Measurements from ENCODE around the gene C10orf120. TPM values are rescaled to one million over a fixed set of nuclear protein-coding genes. Genes with fewer than 3 reads are reported as not detected.

The C10orf120 gene
- total RNA-seq, result not detected in 2 replicates

GRCh38 chr10:122699796-122700455, at the start of gene C10orf120:
C10orf120 (minus strand) TSS chr10:122699846; CDS start chr10:122699790, 56 bp downstream.
- no peak for DNase-seq

- no peak for DNase-seq
These were observed 48.9 kb upstream of the C10orf120 start for GRCh38 chr10:122748496-122748895.

- no peak for DNase-seq
These were observed 46.8 kb upstream of the C10orf120 start for GRCh38 chr10:122746408-122746807.

- no peak for DNase-seq
These were observed 44.6 kb upstream of the C10orf120 start for GRCh38 chr10:122744257-122744656.

DNA sequence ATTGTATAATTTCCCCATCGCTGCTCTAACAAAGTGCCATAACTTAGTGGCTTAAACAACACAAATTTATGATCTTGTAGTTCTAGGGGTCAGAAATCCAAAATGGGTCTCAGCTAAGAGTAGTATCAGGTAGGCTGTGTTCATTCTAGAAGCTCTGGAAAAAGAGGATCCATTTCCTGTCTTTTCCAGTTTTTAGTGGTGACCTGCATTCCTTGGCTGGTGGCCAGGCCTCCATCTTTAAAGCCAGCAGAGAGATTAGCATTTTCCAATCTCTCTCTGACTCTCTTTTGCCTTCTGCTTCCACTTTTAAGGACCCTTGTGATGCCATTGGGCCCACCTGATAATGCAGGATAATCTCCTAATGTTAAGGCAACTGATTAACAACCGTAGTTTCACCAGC, 41.0 kb upstream of the C10orf120 start:
- DNase-seq, result peak; percentile 2

DNA sequence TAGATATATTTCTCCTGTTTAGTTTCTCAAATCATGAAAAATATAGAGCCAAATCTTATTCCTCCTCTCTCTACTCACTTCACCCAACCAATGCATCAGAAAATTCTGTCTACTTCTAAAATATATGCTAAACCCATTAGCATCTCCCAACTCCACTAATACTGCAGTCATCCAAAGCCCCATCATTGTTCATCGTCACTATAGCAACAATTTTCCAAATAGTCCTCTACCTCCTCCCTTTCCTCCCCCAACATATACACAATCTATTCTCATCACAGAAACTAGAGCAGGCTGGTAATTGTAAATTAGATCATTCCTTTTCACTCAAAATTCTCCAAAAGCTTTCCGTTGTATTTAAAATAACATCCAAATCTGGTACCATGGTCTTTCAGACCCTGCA, 38.4 kb upstream of the C10orf120 start:
- DNase-seq, result no peak

GRCh38 chr10:122733931-122734665, 34.5 kb upstream of the C10orf120 start:
- DNase-seq, result no peak

- DNase-seq, result no peak
These were observed 33.8 kb upstream of the C10orf120 start for GRCh38 chr10:122733443-122733842.

DNA sequence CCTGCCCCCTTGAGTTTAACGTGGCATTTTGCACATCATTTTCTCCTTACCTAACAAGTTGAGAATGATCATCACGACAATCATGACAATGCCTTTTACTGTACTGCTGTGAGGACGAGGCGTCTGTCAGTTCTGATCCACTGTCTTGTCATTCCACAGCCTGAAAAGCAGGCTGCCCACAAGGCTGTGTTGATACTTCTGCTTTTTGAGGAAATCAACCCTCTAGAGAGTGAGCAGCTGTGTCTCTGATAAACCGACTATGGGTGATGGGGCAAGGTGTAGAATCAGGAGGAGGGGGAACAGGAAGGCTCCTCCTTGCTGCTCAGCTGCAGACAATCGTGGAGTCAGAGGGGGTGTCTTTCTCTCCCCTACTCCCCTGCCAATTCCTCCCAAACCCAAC, 30.6 kb upstream of the C10orf120 start:
- DNase-seq, result no peak

GRCh38 chr10:122729126-122729525, 29.5 kb upstream of the C10orf120 start:
- no peak for DNase-seq

GRCh38 chr10:122727426-122727825, 27.8 kb upstream of the C10orf120 start:
- DNase-seq, result no peak

- DNase-seq, result peak; percentile 3
These were observed 26.1 kb upstream of the C10orf120 start for GRCh38 chr10:122725768-122726167.

GRCh38 chr10:122725006-122725405, 25.4 kb upstream of the C10orf120 start:
- no peak for DNase-seq

DNA sequence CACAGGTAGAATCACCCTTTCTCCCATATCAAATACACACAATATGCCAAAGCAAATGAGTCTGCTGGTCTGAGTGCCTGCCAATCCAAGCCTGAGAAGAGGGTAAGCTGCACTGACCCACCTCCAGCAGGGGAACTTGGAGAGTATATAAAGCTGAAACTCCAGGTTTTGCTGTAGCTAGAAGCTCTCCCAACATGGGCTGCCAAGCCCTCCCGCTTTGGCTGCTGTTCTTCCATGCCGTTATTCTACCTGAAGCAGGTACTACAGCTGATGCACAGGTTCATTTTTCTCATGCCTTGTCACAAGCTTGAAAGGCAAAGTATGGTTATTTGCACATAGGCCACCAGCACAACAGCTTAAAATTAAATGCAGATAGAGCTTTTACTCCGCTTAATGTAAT, 21.5 kb upstream of the C10orf120 start:
- no peak for DNase-seq

DNA sequence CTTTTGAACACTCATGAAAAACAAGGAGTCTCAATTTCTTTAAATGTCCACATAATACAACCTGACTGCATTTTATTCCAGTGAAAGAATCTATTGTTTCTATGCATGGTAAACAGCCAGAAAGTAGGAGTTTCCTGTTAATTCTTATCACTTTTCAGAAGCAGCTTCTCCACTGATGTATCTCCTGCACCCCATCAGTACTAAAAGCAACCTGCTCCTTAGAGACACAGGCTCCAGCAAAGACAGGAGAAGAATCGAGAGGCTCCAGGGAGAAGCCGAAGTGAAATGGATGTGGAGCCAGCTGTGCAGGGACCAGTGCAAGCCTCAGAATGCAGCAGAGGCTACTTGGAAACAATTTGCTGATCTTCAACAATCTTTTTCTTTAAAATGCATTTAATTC, 16.4 kb upstream of the C10orf120 start:
- DNase-seq, result no peak

- no peak for DNase-seq
These were observed 15.9 kb upstream of the C10orf120 start for GRCh38 chr10:122715576-122715975.

- no peak for DNase-seq
These were observed 13.6 kb upstream of the C10orf120 start for GRCh38 chr10:122713091-122713885.

- DNase-seq, result no peak
These were observed 10.9 kb upstream of the C10orf120 start for GRCh38 chr10:122710576-122710975.

DNA sequence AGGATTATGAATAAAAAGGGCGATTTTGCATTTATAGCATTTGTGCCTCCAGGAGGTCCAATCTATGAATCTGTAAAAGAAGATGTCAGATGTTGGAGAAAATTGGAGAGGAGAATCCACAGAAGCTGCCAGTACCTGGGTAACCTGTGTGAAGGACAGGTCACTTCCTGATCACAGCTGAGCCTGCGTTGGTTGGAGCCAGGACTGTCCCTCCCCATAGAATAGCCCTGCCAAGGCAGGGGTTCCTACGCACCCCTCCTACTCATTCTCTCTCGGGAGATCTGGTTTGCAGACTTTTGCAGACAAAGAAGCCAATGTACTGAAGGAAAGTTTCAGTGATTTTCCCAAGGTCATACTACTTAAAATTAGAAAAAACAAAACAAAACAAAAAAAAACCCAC, 10.3 kb upstream of the C10orf120 start:
- no peak for DNase-seq

GRCh38 chr10:122707535-122707934, 7.9 kb upstream of the C10orf120 start:
- no peak for DNase-seq

DNA sequence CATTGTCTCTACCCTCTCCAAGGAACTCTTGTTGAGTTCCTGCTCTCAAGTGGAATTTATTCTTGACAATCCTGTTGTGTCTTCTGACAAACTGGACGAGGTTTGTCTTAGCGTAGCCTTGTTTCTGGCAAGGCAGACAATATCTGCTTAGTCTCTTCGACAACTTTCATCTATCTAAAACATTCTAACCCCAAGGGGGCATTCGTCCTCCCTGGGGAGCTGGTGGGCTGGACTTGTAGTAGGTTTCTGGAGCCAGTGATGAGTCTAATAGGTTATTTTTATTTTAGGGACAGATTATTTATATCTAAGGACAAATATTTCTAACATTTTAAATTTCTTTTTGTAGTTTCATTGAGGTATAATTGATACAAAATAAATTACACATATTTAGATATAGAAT, 7.3 kb upstream of the C10orf120 start:
- no peak for DNase-seq

GRCh38 chr10:122706467-122706866, 6.8 kb upstream of the C10orf120 start:
- DNase-seq, result no peak
